Loucy (cell line): ENCODE results near the gene FNDC11.
"Not testable (repeated sequence)": the region's sequence is repeated elsewhere in the genome, so short reads cannot be mapped to it uniquely, and the experiment has no call there.

Experiments used
- CTCF ChIP-seq: fragments of 200-600 bp; sonication (generic); conservative IDR thresholded peaks from 2 replicates; pipeline ENCODE4 v1.5.1; 2014; ENCODE audit warnings: mild to moderate bottlenecking, antibody characterized with exemption, low read length
- EZH2phosphoT487 ChIP-seq: fragments of 200-600 bp; IDR thresholded peaks from 2 replicates; pipeline ENCODE4 v1.6.1; 2018; ENCODE audit warnings: antibody characterized with exemption, mild to moderate bottlenecking, moderate library complexity, borderline replicate concordance

- not testable (repeated sequence) for TF ChIP-seq CTCF, EZH2phosphoT487
Measured at GRCh38 chr20:63514520-63514919, 39.4 kb upstream of the FNDC11 start.
